HG02938 (cell line): ENCODE data around the gene RBM27.
"Not testable (repeated sequence)": the region's sequence is repeated elsewhere in the genome, so short reads cannot be mapped to it uniquely, and the experiment has no call there.

ENCODE experiments used
- ATAC-seq: cut with Tn5 transposase; IDR thresholded peaks from one replicate; pipeline ENCODE4 v1.9.1; 2021; ENCODE audit warnings: mild to moderate bottlenecking, moderate library complexity; ENCODE audit not compliant: unreplicated experiment

RBM27 gene, protein sequence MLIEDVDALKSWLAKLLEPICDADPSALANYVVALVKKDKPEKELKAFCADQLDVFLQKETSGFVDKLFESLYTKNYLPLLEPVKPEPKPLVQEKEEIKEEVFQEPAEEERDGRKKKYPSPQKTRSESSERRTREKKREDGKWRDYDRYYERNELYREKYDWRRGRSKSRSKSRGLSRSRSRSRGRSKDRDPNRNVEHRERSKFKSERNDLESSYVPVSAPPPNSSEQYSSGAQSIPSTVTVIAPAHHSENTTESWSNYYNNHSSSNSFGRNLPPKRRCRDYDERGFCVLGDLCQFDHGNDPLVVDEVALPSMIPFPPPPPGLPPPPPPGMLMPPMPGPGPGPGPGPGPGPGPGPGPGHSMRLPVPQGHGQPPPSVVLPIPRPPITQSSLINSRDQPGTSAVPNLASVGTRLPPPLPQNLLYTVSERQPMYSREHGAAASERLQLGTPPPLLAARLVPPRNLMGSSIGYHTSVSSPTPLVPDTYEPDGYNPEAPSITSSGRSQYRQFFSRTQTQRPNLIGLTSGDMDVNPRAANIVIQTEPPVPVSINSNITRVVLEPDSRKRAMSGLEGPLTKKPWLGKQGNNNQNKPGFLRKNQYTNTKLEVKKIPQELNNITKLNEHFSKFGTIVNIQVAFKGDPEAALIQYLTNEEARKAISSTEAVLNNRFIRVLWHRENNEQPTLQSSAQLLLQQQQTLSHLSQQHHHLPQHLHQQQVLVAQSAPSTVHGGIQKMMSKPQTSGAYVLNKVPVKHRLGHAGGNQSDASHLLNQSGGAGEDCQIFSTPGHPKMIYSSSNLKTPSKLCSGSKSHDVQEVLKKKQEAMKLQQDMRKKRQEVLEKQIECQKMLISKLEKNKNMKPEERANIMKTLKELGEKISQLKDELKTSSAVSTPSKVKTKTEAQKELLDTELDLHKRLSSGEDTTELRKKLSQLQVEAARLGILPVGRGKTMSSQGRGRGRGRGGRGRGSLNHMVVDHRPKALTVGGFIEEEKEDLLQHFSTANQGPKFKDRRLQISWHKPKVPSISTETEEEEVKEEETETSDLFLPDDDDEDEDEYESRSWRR

DNA sequence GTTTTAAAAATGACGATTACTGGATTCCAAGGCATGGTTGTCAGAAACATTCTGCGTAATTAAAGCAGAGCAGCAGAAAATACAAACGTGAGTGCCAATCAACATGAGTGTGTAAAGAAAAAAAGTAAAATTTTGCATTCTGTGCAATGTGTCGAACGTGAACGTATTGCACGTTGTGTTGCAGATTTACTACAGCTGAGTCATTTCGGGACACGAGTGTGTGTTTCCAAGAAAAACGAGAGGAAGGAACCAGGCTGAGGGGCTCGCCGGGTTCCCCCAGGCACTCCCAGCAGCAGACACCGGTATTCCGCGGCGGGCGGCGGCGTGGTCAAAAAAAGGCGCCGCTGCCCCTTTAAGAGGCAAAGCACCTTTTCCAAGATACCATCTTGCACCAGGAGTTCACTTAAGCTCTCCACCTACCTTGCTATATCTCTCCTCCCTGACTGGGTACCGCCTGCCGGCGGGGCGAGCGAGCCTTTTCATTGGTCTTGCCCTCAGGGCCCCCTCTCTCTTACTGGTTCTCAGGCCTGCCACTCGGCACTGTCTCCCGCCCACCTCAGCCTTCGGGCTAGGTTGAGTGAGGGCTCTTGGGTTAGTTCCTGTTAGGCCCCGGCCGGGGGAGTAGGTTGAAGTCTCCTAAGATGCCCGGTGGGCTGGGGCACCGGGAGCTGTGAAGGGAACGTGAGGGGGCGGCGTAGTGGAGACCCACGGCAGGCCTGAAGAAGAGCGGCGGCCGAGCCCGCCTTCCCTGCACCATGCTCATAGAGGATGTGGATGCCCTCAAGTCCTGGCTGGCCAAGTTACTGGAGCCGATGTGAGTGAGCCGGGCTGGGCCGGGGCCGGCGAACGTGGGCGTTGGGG is at the start of gene RBM27:
Gene RBM27, plus strand, starts transcription at position 595 of the 861 bp plus-strand sequence. Its CDS starts 161 bp downstream, at position 756.
- peak; percentile 100 for ATAC-seq

DNA sequence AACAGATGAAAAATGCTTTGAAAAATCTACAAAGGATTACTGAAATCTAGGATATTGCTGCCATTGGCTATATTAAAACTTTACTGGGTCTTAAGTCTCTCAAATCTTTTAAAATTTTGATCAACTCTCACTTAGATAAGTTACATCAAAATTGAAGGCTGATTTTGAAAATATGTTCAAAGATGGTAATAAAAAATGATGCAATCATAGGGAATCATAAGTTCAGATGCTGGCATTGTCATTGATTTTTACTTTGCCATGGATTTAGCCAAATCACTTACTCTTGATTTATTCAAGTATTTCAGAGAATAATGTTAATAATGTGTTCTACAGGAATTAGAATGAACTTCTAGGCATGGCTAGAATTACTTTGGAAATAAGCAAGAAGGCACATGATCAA is 45.1 kb upstream of the RBM27 start:
- no peak for ATAC-seq

DNA sequence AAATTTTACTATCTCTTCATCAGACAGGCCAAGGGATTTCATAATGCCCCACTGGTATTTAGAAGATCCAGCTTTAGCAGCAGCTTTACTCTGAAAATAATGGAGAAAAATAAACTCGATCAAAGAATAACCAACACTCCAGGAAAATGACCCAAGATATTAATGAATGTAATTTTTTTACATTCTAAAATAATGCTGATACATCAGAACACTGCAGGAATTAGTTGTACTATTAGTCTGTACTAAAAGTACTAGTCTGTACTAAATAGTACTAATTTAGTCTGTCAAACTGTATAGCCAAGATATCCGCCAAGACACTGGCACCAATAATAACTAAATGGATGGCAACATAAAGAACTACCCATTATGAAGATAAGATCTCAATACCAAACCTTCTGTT is 39.0 kb upstream of the RBM27 start:
- no peak for ATAC-seq

DNA sequence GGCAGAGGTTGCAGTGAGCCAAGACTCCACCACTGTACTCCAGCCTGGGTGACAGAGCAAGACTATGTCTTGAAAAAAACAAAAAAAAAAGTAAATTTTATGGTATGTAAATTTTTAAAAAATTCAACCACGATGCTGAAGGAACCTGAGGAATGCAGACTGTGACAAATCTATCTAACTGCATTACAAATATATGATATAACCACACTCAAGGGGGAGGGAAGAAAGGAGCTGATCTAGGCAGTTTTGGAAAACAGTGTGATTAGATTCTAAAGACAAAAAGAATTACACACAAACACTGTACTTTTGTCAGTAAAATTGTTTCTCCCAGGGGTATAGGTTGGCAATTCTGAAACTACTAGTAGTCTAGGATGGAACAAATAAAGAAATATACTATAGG is 37.9 kb upstream of the RBM27 start:
- no peak for ATAC-seq

DNA sequence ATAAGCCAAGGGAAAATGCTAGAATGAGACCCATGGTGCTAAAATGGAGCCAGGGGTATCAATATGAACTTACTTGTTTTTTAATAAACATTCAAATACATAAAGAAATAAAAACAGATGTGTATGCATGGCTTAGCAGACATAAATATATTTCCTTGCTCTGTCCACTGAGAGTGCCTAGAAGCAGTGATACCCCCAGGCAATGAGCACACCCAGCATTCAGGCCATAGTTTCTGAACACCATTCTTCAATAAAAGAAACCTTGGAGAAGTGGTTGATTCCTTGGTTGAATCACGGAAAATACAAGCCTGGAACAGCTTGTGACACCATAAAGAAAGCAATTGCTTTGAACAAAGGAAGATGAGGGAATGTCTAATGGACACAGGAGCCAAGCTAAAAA is 37.5 kb upstream of the RBM27 start:
- no peak for ATAC-seq

DNA sequence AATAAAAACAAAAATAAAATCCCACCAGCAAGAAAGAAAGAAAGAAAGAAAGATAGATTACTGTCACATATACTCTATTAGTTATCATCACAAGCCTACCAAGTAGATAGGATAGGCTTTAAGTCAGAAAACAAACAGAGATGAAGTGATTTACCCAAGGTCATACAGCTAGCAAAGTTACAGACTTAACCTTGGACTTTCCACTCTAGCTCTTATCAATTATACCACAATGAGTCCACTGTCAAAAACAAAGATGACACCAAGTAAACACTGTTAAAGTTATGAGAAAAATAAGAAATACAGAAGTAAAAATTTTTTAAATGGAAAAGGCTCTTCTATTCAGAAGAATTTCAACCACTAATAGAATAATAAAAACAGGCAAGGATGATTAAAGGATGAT is 34.3 kb upstream of the RBM27 start:
- no peak for ATAC-seq

DNA sequence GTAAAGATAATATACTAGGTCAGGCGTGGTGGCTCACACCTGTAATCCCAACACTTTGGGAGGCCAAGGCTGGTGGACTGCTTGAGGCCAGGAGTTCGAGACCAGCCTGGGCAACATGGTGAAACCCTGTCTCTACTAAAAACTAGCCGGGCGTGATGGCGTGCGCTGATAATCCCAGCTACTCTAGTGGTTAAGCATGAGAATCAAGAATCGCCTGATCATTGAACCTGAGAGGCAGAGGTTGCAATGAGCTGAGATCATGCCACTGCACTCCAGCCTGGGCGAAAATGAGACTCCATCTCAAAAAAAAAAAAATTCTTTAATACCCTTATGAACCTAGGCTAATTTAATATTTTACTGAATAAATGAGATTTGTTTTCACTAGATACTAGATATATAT is 30.4 kb upstream of the RBM27 start:
- ATAC-seq = peak; percentile 70

DNA sequence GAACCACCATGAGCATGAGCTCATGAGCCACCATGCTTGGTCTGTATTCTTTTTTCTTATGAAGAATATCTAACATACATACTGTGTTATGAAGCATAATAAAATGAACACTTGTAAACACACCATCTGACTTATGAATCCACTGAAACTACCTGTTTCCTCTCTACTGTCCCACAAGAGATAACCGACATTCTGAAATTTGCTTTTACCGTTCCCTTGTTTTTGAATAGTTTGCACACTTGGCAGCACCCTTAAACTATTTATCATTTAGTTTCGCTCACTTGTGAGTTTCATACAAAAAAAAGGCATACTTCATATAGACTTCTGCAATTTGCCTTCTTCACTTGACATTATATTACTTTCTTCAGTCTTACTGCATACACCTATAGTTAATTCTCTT is 29.8 kb upstream of the RBM27 start:
- peak; percentile 96 for ATAC-seq

DNA sequence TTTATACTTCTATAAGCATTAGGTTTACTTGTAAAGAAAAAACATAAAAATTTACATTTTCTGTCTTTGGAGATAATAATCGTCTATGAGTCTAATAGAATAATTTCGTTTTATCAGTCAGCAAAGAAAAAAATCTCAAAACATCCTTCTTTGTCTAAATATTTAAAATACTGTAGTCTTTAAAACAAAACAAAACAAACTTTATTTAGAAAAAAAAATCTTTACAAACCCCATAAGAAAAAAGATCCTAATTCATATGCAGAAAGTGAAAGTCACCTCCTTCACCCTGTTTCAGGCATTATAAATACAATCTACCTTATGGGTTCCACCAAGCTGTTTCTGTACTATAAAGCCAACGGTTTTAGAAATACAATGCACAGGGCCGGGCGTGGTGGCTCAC is 26.6 kb upstream of the RBM27 start:
- no peak for ATAC-seq

DNA sequence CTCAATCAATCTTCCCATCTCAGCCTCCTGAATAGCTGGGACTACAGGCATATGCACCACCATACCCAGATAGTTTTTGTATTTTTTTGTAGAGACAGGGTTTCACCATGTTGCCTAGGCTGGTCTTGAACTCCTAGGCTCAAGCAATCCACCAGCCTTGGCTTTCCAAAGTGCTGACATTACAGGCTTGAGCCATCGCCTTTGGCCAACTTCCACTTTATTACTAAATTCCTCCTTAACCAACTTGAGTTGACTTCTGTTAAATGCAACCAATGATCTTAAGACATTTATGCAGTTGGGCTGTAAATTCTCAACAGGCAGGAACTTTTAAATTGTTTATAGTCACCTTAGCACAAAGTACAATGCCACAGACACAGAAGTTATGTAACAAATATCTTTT is 23.7 kb upstream of the RBM27 start:
- ATAC-seq = no peak

DNA sequence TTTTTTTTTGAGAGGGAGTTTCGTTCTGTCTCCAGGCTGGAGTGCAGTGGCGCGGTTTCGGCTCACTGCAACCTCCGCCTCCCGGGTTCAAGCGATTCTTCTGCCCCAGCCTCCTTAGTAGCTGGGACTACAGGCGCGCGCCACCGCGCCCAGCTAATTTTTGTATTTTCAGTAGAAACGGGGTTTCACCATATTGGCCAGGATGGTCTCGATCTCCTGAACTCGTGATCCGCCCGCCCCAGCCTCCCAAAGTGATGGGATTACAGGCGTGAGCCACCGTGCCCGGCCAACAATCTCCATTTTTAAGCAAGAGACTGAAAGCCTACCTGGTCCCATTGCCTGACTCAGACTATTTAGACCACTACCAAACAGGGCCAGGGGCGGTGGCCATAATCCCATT is 20.0 kb upstream of the RBM27 start:
- ATAC-seq = not testable (repeated sequence)

DNA sequence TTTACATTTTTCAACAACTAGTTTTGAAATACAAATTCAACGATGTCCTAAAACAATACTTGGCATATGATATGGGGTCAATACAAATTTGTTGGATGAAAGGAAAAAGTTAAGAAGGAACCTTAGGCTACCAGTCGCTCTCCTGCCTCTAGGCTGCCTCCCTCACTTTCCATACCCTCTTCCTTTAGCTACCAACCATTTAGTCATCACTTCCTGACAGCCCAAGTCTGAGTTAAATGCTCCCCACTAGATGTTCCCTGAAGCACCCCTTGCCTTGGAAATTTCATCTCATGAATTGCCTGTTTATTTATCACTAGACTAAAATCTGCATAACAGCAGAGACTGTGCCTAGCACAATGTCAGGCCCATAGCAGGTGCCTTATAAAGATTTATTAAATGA is 18.2 kb upstream of the RBM27 start:
- ATAC-seq = no peak

DNA sequence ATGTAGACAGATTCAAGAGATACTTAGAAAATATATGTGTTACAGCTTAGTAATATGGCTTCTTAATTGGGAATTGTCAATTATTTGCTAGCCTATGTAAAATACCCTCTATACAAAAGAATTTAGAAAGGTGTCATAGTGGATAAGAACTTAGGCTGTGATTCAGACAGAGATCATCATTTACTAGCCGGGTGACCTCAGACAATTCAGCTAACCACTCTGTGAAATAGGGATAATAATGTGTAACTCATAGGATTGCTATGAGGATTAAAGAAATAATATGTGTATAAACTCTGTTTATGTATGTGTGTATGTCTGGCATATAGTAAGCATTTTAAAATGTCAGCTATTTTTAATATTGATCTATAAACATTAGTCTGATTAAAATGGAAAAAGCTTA is 15.0 kb upstream of the RBM27 start:
- ATAC-seq = no peak

DNA sequence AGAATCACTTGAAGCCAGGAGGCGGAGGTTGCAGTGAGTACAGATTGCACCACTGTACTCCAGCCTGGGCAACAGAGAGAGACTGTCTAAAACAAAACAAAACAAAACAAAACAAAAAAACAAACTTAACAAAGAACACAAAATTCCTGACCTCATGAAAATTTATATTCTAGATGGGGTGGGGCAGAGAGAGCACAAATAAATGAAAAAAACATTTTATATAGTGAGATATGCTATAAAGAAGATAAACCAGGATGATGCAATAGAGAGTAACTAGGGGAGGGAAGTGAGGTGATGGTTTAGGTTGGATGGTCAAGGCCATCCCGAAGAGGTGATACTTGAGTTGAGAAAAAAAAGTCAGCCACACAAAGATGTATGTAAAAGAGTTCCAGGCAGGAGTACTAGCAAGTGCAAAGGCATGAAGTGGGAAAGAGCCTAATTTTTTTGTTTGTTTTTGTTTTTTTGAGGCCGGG is 10.8 kb upstream of the RBM27 start:
- ATAC-seq = no peak

DNA sequence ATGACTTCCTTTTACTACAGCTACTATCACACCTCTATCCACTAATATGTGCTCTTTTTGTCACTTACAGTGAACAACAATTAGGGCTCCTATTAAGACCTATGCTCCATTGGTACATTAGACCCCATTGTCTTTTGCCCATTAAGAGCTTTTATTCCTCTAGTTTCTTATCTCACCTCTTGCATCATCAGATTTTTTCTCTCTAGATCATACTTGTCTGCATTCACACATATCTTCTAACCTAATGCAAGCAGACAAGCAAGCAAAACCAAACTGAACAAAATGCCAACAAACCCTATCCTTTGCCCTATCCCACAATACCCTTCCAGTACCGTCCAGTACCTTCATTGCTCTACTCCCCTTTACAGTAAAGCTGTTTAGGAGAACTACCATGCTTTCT is 10.1 kb upstream of the RBM27 start:
- ATAC-seq = no peak

DNA sequence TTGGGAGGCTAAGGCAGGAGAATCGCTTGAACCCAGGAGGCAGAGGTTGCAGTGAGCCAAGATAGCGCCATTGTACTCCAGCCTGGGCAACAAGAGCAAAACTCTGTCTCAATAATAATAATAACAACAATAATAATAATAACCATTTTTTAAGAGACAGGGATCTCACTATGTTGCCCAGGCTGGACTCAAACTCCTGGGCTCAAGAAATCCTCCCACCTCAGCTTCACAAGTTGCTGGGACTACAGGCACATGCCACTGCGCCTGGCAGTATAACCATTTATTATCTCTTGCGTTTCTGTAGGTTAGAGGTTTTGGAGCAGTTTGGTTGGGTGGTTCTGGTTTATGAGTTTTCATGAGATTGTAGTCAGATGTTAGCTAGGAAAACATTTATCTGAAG is 8.4 kb upstream of the RBM27 start:
- ATAC-seq = not testable (repeated sequence)

DNA sequence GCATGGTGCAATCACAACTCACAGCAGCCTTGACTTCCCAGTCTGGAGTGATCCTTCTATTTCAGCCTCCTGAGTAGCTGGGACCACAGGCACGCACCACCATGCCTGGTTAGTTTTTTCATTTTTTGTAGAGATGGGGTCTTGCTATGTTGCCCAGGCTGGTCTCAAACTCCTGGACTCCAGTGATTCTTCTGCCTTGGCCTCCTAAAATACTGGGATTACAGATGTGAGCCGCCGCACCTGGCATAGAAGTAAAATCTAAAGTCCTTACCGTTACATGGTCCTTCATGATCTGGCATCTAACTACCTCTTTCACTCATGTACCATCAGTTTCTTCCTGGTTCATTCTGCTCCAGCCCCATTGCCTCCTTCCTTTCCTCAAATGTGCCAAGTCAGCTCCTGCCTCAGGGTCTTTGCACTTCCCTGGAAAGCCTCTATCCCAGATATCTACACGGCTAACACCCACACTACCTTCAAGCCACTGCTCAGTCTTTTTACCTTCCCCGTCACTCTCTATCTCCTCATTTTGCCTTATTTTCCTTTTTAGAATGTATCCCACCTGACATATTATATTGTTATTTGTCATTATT is 6.9 kb upstream of the RBM27 start:
- no peak for ATAC-seq

DNA sequence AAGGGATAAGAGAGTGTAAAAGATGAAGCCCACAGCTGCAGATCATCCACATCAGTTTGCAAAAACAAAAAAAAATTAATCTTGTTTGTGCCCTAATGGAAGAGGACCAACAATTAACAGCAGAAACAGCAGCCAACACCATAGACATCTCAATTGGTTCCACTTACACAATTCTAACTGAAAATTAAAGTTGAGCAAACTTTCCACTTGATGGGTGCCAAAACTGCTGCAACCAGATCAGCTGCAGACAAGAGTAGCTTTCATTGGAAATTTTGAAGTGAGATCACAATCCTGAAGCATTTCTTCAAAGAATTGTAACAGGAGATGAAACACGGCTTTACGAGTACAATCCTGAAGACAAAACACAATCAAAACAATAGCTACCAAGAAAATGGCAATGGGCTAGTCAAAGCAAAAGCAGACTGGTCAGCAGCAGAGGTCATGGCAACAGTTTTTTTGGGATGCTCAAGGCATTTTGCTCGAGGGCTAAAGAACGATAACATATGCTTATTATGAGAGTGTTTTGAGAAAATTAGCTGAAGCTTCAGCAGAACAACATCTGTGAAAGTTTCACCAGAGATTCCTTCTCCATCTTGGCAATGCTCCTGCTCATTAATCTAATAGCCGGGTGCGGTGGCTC is 4.1 kb upstream of the RBM27 start:
- ATAC-seq = no peak

DNA sequence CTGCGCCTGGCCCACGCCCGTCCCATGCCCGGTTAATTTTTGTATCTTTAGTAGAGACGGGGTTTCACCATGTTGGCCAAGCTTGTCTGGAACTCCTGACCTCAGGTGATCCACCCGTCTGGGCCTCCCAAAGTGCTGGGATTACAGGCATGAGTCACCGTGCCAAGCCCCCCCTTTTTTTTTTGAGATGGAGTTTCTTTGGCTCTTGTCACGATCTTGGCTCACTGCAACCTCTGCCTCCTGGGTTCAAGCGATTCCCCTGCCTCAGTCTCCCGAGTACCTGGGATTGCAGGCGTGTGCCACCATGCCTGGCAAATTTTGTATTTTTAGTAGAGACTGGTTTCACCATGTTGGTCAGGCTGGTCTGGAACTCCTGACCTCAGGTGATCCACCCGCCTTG is 1.6 kb upstream of the RBM27 start:
- not testable (repeated sequence) for ATAC-seq

DNA sequence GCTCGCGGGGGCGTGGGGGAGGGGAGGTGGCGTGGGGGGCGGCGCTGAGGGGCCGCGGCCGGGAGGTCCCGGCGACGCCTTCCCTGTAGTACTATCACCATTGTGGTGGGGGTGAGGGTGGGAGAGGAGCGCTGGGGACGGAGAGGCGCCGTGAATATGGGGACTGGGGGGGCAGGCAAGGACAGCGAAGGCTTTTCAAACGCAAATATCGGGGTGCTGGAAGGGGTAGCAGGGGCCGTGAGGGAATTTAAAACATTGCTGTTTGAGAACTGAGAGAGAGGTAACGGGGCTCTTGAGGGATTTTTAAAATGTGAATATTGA is 427 bp downstream of the RBM27 start:
- ATAC-seq = peak; percentile 2
